Measurements from ENCODE around the gene ZMIZ1.

DNA sequence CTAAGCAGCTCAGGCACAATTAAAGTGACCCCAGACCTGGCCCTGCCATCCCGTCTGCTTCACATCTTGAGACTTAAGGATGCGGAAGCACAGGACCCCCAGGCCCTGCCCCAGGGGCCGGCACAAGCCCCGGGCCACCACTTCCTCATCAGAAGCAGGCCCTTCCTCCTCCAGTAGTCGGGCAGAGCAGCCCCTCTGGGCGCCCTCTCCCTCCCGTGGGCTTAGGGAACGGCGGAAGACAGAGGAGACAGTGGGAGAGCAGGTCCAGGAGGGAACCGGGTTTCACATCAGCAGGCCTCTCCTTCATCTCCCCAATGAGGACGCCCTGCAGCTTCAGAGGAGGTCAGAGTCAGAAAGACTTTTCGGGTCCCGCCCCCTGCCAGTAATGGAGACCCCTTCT, 142.8 kb downstream of the ZMIZ1 start:
- TF ChIP-seq, protein P1, sequence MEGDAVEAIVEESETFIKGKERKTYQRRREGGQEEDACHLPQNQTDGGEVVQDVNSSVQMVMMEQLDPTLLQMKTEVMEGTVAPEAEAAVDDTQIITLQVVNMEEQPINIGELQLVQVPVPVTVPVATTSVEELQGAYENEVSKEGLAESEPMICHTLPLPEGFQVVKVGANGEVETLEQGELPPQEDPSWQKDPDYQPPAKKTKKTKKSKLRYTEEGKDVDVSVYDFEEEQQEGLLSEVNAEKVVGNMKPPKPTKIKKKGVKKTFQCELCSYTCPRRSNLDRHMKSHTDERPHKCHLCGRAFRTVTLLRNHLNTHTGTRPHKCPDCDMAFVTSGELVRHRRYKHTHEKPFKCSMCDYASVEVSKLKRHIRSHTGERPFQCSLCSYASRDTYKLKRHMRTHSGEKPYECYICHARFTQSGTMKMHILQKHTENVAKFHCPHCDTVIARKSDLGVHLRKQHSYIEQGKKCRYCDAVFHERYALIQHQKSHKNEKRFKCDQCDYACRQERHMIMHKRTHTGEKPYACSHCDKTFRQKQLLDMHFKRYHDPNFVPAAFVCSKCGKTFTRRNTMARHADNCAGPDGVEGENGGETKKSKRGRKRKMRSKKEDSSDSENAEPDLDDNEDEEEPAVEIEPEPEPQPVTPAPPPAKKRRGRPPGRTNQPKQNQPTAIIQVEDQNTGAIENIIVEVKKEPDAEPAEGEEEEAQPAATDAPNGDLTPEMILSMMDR (IDR thresholded peaks at IDR 0.05) = no peak
- TF ChIP-seq TCF7L2 (IDR thresholded peaks at IDR 0.05; ENCODE audit: low read depth, low read length) (no peak), POLR2AphosphoS5 (IDR thresholded peaks at IDR 0.05; ENCODE audit: low read depth, low read length) (no peak), SIN3A (IDR thresholded peaks at IDR 0.05; ENCODE audit: borderline replicate concordance, insufficient read depth, low read depth, low read length) (no peak)
